NB4 (cell line): ENCODE measurements around the gene SAG.

ENCODE experiments used
- DNase-seq: peaks from one replicate; pipeline ENCODE4 v3.0.0; 2010; ENCODE audit warnings: low read depth
- H3K4me3 ChIP-seq: one replicate; pipeline ENCODE4 v1.5.1; 2011; ENCODE audit warnings: mild to moderate bottlenecking, low read depth, low read length, moderate library complexity
- MYC ChIP-seq: IDR thresholded peaks from 2 replicates; pipeline ENCODE4 v1.6.1; 2011; ENCODE audit warnings: low read depth, low read length
- POLR2A ChIP-seq: IDR thresholded peaks from 2 replicates; pipeline ENCODE4 v1.6.1; 2011; ENCODE audit warnings: mild to moderate bottlenecking; ENCODE audit not compliant: insufficient read length; ENCODE audit errors: extremely low read depth
- TF ChIP-seq, protein P1 (sequence below): IDR thresholded peaks from one replicate; pipeline ENCODE4 v1.5.1; 2012; ENCODE audit warnings: low read depth, low read length
- TF ChIP-seq, protein P2 (sequence below): IDR thresholded peaks from 2 replicates; pipeline ENCODE4 v1.6.1; 2011; ENCODE audit warnings: low read depth, low read length

SAG gene

DNA sequence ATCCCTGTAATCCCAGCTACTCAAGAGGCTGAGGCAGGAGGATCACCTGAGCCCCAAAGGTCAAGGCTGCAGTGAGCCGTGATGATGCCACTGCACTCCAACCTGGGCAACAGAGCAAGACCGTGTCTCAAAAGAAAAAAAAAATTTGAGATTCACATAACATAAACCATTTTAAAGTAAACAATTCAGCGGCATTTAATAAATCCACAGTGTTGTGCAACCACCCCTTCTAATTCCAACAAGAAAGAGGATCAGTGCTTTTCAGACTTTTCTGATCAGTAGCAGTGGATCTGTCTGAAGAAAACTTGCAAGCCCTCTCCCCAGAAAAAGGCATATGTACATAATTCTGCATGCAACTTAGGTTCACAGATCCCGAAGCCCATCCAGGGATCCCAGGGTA lies 7.2 kb upstream of the SAG start:
- no peak overlapping the region for H3K4me3 ChIP-seq
- DNase-seq, result no peak
- TF ChIP-seq, protein P1, sequence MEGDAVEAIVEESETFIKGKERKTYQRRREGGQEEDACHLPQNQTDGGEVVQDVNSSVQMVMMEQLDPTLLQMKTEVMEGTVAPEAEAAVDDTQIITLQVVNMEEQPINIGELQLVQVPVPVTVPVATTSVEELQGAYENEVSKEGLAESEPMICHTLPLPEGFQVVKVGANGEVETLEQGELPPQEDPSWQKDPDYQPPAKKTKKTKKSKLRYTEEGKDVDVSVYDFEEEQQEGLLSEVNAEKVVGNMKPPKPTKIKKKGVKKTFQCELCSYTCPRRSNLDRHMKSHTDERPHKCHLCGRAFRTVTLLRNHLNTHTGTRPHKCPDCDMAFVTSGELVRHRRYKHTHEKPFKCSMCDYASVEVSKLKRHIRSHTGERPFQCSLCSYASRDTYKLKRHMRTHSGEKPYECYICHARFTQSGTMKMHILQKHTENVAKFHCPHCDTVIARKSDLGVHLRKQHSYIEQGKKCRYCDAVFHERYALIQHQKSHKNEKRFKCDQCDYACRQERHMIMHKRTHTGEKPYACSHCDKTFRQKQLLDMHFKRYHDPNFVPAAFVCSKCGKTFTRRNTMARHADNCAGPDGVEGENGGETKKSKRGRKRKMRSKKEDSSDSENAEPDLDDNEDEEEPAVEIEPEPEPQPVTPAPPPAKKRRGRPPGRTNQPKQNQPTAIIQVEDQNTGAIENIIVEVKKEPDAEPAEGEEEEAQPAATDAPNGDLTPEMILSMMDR, result no peak
- TF ChIP-seq, protein P2, sequence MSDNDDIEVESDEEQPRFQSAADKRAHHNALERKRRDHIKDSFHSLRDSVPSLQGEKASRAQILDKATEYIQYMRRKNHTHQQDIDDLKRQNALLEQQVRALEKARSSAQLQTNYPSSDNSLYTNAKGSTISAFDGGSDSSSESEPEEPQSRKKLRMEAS, result no peak
- no peak for TF ChIP-seq POLR2A

DNA sequence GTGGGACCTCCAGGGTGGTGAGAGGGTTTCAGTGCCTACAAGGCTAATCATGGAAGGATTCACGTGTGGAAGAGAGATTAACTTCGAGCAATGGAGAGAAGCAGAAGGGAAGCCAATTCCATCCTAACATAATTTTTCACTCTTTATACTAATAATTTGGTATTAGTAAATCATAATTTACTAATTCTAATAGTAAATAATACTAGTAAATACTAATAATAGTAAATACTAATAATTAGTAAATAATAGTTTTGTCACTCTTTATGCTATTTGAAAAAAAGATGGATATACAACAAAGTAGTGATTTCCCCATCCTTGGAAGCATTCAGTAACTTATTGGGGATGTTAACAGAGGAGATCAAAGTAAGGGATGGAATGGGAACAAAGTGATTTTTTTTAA lies 6.4 kb upstream of the SAG start:
- TF ChIP-seq MYC (no peak), POLR2A (no peak)
- TF ChIP-seq, protein P2, result no peak
- TF ChIP-seq, protein P1, result no peak
- no peak overlapping the region for H3K4me3 ChIP-seq
- DNase-seq, result no peak

DNA sequence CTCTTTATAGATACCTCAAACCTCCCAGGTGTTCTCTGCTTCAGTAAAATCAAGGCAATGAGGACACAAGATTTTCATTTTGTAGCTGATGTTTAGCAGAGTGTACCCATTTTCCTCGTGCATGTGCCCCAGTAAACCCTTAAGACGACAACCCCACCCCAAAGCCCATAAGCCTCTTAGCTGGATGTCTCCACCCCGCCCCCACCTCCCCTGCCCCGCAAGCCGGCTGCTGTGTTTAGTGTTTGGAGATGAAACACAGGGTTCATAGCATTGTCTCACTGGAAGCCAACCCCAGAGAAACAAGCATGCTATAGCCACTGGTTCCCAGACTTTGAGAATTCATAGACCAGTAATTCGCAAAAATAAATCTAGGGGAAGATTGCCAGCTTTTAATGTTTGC lies 5.8 kb upstream of the SAG start:
- TF ChIP-seq, protein P1, result no peak
- TF ChIP-seq MYC, result no peak
- TF ChIP-seq POLR2A, result no peak
- TF ChIP-seq, protein P2, result no peak
- no peak overlapping the region for H3K4me3 ChIP-seq
- no peak for DNase-seq

DNA sequence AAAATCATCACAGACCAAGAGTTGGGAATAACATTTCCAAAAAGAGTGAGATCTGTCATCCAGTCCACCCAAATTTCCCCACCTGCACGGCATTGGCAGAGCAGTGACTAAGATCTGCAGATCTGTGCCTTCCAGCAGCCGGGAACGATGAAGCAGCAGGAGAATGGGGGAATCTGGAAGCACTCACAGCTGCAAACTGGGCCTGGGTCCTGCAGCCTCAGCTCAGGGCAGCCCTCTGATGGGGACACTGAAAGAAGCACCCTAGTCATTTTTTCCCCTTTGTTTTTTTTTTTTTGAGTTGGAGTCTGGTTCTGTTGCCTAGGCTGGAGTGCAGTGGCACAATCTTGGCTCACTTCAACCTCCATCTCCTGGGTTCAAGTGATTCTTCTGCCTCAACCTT lies 4.4 kb upstream of the SAG start:
- no peak for TF ChIP-seq POLR2A
- TF ChIP-seq, protein P1, result no peak
- TF ChIP-seq, protein P2, result no peak
- TF ChIP-seq MYC, result no peak
- DNase-seq, result no peak
- H3K4me3 ChIP-seq, result no peak overlapping the region

DNA sequence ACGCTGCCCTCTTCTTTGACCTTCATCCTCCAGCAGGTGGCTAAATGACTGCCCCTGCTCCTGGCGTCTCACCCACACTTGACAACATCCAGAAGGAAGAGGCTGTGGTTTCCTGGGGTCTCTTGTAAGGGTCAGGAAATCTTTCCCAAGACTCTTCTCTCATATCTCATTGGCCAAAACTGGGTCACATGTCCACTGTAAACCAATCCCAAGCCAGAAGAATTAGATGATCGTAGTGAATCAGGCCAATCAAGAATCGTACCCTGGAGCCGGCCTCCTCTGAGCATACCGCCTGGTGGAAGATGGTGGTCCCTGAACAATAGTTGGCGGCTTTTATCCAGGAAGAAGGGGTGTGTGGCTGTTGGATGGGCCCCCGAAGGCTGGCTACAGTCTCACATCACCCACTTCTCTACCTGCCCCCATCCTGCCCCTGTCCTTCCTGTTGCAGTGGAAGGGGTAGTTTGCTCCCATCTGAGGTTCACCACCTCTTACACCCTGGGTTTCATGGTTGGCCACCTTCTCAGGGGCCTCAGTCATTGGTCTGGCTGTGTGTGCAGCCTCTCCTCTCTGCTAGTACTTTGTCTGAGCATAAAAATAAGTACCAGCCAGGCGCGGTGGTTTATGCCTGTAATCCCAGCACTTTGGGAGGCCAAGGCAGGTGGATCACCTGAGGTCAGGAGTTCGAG lies 3.8 kb downstream of the SAG start:
- TF ChIP-seq, protein P2, result no peak
- TF ChIP-seq, protein P1, result no peak
- no peak for DNase-seq

More for the DNA sequence above, 3.8 kb downstream of the SAG start:
- H3K4me3 ChIP-seq, result no peak overlapping the region
